Vagina (tissue), 2 donors: Measurements from ENCODE around the gene PTPN2.
A peak's percentile ranks its signal among the peaks of the same experiment; 100 is the strongest.

Experiments used
- CTCF ChIP-seq, 3 experiments: fragments of 450-650 bp in 2 of 3; fragments of 200-600 bp in 1 of 3; sonication (generic) in 1 of 3; IDR thresholded peaks; one replicate each; pipeline ENCODE4 v1.5.1; 2017 to 2019; ENCODE audit warnings: antibody characterized with exemption in 3 of 3, mild to moderate bottlenecking in 2 of 3, moderate library complexity in 2 of 3
- POLR2AphosphoS5 ChIP-seq, 2 donors: sonication (generic); formaldehyde crosslinking; IDR thresholded peaks; one replicate each; pipeline ENCODE4 v1.9.0; 2017; ENCODE audit warnings: antibody characterized with exemption in 2 of 2, mild to moderate bottlenecking in 2 of 2, low read depth in 1 of 2; ENCODE audit not compliant: insufficient read depth in 1 of 2

GRCh38 chr18:12838178-12838634 is 45.8 kb downstream of the PTPN2 start:
- TF ChIP-seq CTCF (IDR thresholded peaks at IDR 0.05) (no peak), POLR2AphosphoS5 (IDR thresholded peaks at IDR 0.05; ENCODE audit: insufficient read depth in 1 of 2, low read depth in 1 of 2) (peak in 1 of 2 donors; percentile 59)
